ENCODE results near the gene CACNB4. TPM values are rescaled to one million over a fixed set of nuclear protein-coding genes. Genes with fewer than 3 reads are reported as not detected.

CACNB4 gene
- total and polyA plus RNA-seq, 9 of the 15 experiments (the other 6 are each of a cell fraction or from before 2014, with no cell fraction given), result 0.01 to 0.20 (median 0.04) TPM; not detected in 1

DNA sequence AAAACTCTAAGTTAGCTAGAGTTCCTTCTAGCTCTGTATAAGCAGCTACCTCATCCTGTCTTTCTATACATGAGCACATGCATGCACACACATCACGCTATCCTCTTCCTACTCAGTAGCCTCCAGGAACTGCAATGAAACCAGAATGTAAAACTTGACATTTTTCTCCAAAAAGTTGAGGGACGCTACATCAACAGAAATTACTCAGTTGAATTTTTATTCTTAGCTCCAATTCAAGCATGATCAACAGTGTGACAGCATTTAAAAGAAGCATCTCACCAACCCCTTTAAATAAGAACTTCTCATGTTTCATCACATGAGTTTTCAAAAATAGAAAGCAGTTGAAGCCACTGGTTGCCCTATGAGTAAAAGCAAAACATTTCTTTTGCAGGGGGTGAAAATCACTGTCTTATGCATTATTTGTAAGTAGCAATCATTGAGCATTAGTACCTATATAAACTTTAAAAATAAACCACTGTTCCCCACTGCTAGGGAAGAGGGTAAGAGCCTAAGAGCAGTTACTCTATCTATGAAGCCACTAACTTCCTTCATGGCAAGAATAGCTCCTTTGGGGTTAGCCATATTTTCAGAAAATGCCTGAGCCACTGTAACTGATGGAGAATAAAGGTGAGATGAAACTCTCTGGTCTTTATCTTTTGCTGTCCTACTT lies 192.7 kb downstream of the CACNB4 start:
- Histone ChIP-seq H3K9me3 (replicated peaks; ENCODE audit: control insufficient read depth, insufficient read depth, low read depth, low read length) (no peaks in the 10 kb centered on the region), H3K27me3 (ENCODE audit: control insufficient read depth in 2 of 2, insufficient read depth in 2 of 2, low read length in 2 of 2) (peaks cover 5 to 19% of the 10 kb centered on the region in 2 experiments; a peak in 4 of 5 replicates), H3K27ac (ENCODE audit: extremely low read depth, low read depth, low read length) (no peak overlapping the region), H3K9ac (ENCODE audit: insufficient read depth in 1 of 2, low read depth in 2 of 2, low read length in 2 of 2) (no peak overlapping the region), H3K4me1 (replicated peaks in 1 of 2; ENCODE audit: control insufficient read depth in 2 of 2, insufficient read depth in 2 of 2, low read length in 2 of 2) (no peaks in the 10 kb centered on the region; a peak in 1 of 5 replicates), H4K20me1 (replicated peaks; ENCODE audit: control insufficient read depth, insufficient read depth, low read length) (no peaks in the 10 kb centered on the region), H3K79me2 (ENCODE audit: control insufficient read depth, insufficient read depth, low read length) (no peaks in the 10 kb centered on the region), H3K9me1 (ENCODE audit: control insufficient read depth, insufficient read depth, low read length) (no peaks in the 10 kb centered on the region), H3K36me3 (ENCODE audit: control insufficient read depth, insufficient read depth, low read length) (no peaks in the 10 kb centered on the region), H2AFZ (ENCODE audit: low read depth, low read length) (no peak overlapping the region), H3K4me3 (no peak overlapping the region), H3K4me2 (ENCODE audit: insufficient read depth, low read length) (no peak overlapping the region)
- ChIA-PET POLR2A (interaction anchor here (0.6 to 2.8 kb wide), 4 partner anchors 8 to 39 kb away, joined by 3 to 8 read pairs (median 4); no protein-coding TSS in a partner anchor), CTCF (ENCODE audit: low intra/inter-chr PET ratio) (interaction anchor here (0.6 kb wide), 1 partner anchor 19 kb away, joined by 3 read pairs; no protein-coding TSS in a partner anchor)
- in situ Hi-C loops (cut with MboI) (no loop called here), intact Hi-C loops (cut with micrococcal nuclease) (no loop called here)
- FAIRE-seq (no peak), ATAC-seq (no peak), DNase-seq (ENCODE audit: extremely low read depth in 1 of 4, low spot score in 3 of 4) (no peak)
- TF ChIP-seq MAZ (CRISPR knock-in tag; conservative IDR thresholded peaks at IDR 0.05 in 1 of 2, IDR thresholded peaks at IDR 0.05 in 1 of 2), result 0 out of 4 replicates have a peak, but pooled peaks of 1 of the 2 experiments have one; percentile 36
- no peak for TF ChIP-seq MEF2D (tag; conservative IDR thresholded peaks at IDR 0.05; ENCODE audit: low read depth)
- BruUV-seq (replicated peaks), result no TSS peak
- WGBS (ENCODE audit: insufficient coverage, low coverage, missing lambda C conversion rate), result 11% methylated on average over 2 of the region's 2 CpGs

- no peaks in the 10 kb centered on the region for H3K36me3 ChIP-seq (ENCODE audit: control insufficient read depth, insufficient read depth, low read length)
- in situ Hi-C loops (cut with MboI), result no loop called here
- no peak for TF ChIP-seq ZNF24 (IDR thresholded peaks at IDR 0.05)
- TF ChIP-seq E2F4 (CRISPR knock-in tag; IDR thresholded peaks at IDR 0.05; ENCODE audit: low read depth), result no peak
- TF ChIP-seq ZBTB49 (CRISPR knock-in tag; IDR thresholded peaks at IDR 0.05; ENCODE audit: borderline replicate concordance), result no peak
- TF ChIP-seq ZBTB17 (CRISPR knock-in tag; IDR thresholded peaks at IDR 0.05), result no peak
- no peak for TF ChIP-seq RBM39 (optimal IDR thresholded peaks at IDR 0.05; ENCODE audit: low read depth, low read length)
- TF ChIP-seq THAP12 (CRISPR knock-in tag; IDR thresholded peaks at IDR 0.05), result no peak
Measured at GRCh38 chr2:151904807-151905206, 194.0 kb downstream of the CACNB4 start.

More at GRCh38 chr2:151904807-151905206, 194.0 kb downstream of the CACNB4 start:
- intact Hi-C loops (cut with micrococcal nuclease), result no loop called here
- no TSS peak for BruUV-seq (replicated peaks)
- no peaks in the 10 kb centered on the region; a peak in 1 of 5 replicates for H3K4me1 ChIP-seq (replicated peaks in 1 of 2; ENCODE audit: control insufficient read depth in 2 of 2, insufficient read depth in 2 of 2, low read length in 2 of 2)
- ChIA-PET CTCF (ENCODE audit: low intra/inter-chr PET ratio) (no interaction called here), POLR2A (interaction anchor here (1.2 to 2.8 kb wide), 2 partner anchors 7 to 13 kb away, joined by 4 to 8 read pairs; no protein-coding TSS in a partner anchor)
- WGBS (ENCODE audit: insufficient coverage, low coverage, missing lambda C conversion rate), result 12% methylated on average over 4 of the region's 4 CpGs
- no peak overlapping the region for H3K4me3 ChIP-seq
- H3K9me1 ChIP-seq (ENCODE audit: control insufficient read depth, insufficient read depth, low read length), result no peaks in the 10 kb centered on the region
- no peak overlapping the region for H3K4me2 ChIP-seq (ENCODE audit: insufficient read depth, low read length)
- no peak for DNase-seq (ENCODE audit: extremely low read depth in 1 of 4, low spot score in 3 of 4)
- no peak for ATAC-seq
- peaks cover 7 to 24% of the 10 kb centered on the region in 2 experiments; a peak in 4 of 5 replicates for H3K27me3 ChIP-seq (ENCODE audit: control insufficient read depth in 2 of 2, insufficient read depth in 2 of 2, low read length in 2 of 2)
- H2AFZ ChIP-seq (ENCODE audit: low read depth, low read length), result no peak overlapping the region
- H4K20me1 ChIP-seq (replicated peaks; ENCODE audit: control insufficient read depth, insufficient read depth, low read length), result no peaks in the 10 kb centered on the region
- H3K9me3 ChIP-seq (replicated peaks; ENCODE audit: control insufficient read depth, insufficient read depth, low read depth, low read length), result no peaks in the 10 kb centered on the region
- H3K79me2 ChIP-seq (ENCODE audit: control insufficient read depth, insufficient read depth, low read length), result no peaks in the 10 kb centered on the region
- no peak overlapping the region for H3K27ac ChIP-seq (ENCODE audit: extremely low read depth, low read depth, low read length)
- no peak overlapping the region for H3K9ac ChIP-seq (ENCODE audit: insufficient read depth in 1 of 2, low read depth in 2 of 2, low read length in 2 of 2)
- FAIRE-seq, result no peak

Data from K562 (cell line).